ENCODE results near the gene LIPA. TPM values are rescaled to one million over a fixed set of nuclear protein-coding genes. Genes with fewer than 3 reads are reported as not detected.

The LIPA gene
- total and polyA plus RNA-seq, 2 of the 4 experiments (the other 2 are of a cell fraction): 23.1 to 31.9 TPM

DNA sequence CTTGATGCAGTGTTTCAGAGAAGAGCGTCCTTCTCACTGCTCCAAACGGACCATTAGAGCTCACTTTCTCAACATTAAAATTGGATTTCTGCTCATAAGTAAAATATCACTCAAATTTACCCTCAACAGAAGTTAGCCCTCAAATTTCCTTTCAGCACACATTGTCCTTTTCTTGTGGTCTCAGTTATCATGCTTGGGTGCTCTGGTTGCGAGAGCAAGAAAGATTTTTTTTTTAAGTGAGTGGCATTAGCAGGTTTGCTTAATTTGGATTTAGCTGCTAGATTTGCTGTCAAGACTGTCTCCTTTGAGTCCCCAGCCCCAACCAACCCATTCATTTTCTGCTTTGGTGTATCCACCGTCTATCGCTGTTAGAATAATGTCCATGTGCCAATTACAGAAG, 41.9 kb downstream of the LIPA start:
- no peak overlapping the region for H3K9ac ChIP-seq (ENCODE audit: low read depth, low read length)
- no peak overlapping the region for H2BK120ac ChIP-seq (ENCODE audit: low read depth, low read length)
- no peak for DNase-seq
- TF ChIP-seq FOS (IDR thresholded peaks at IDR 0.05; ENCODE audit: low read depth, low read length): no peak
- TF ChIP-seq RAD21 (IDR thresholded peaks at IDR 0.05; ENCODE audit: low read length): no peak
- TF ChIP-seq MAZ (IDR thresholded peaks at IDR 0.05; ENCODE audit: borderline replicate concordance, low read depth, low read length): no peak
- TF ChIP-seq, protein P1, sequence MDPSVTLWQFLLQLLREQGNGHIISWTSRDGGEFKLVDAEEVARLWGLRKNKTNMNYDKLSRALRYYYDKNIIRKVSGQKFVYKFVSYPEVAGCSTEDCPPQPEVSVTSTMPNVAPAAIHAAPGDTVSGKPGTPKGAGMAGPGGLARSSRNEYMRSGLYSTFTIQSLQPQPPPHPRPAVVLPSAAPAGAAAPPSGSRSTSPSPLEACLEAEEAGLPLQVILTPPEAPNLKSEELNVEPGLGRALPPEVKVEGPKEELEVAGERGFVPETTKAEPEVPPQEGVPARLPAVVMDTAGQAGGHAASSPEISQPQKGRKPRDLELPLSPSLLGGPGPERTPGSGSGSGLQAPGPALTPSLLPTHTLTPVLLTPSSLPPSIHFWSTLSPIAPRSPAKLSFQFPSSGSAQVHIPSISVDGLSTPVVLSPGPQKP (IDR thresholded peaks at IDR 0.05; ENCODE audit: borderline replicate concordance, low read depth, low read length): no peak
- no peak for TF ChIP-seq MAFK (IDR thresholded peaks at IDR 0.05; ENCODE audit: low read depth, low read length)
- no peak overlapping the region for H3K56ac ChIP-seq (ENCODE audit: extremely low read depth, insufficient read depth, low read length)
- no peak overlapping the region for H3K18ac ChIP-seq (ENCODE audit: low read depth, low read length)
- H3K4me2 ChIP-seq (ENCODE audit: low read depth, low read length): no peak overlapping the region
- no peak overlapping the region for H3K27ac ChIP-seq (ENCODE audit: insufficient read depth, low read length)
- peaks cover 10% of the 10 kb centered on the region; the same call in 1 of the 2 replicates for H3K4me1 ChIP-seq (ENCODE audit: control insufficient read depth, insufficient read depth, low read length)
- peaks cover 5% of the 10 kb centered on the region; the same call in 1 of the 2 replicates for H3K9me1 ChIP-seq (ENCODE audit: insufficient read depth, low read length)
- H3K4ac ChIP-seq (ENCODE audit: low read depth, low read length): no peak overlapping the region
- no peak overlapping the region for H3K14ac ChIP-seq (replicated peaks; ENCODE audit: low read depth, low read length)
- CTCF ChIA-PET: no interaction called here
- H3K4me3 ChIP-seq (ENCODE audit: insufficient read depth, low read depth, low read length): no peak overlapping the region
- H4K91ac ChIP-seq (ENCODE audit: insufficient read depth, low read depth, low read length): no peak overlapping the region
- 100% methylated on average over 1 of the region's 5 CpGs; no CpG with 5 or more reads in 1 of the 2 experiments for WGBS, 2 experiments (ENCODE audit: extremely low coverage in 2 of 2, insufficient read length in 1 of 2)
- no peak overlapping the region for H2AFZ ChIP-seq (replicated peaks; ENCODE audit: low read length, poor library complexity)
- POLR2A ChIA-PET (ENCODE audit: unreplicated experiment): no interaction called here
- in situ Hi-C loops (cut with MboI; ENCODE audit: low sequenced_read_pairs): loop anchor here (5.0 kb wide), 2 partner anchors 177 to 267 kb away; no protein-coding TSS in a partner anchor
- dilution Hi-C loops (cut with HindIII; ENCODE audit: low sequenced_read_pairs, unreplicated experiment): loop anchor here (25.0 kb wide), 1 partner anchor 197 kb away; no protein-coding TSS in a partner anchor
- ATAC-seq (ENCODE audit: low read depth): no peak
- no peak overlapping the region for H4K5ac ChIP-seq (ENCODE audit: low read depth, low read length)
- intact Hi-C loops (cut with micrococcal nuclease): no loop called here
- no TSS peak for BruUV-seq (replicated peaks)
- H2AK9ac ChIP-seq (replicated peaks; ENCODE audit: low read depth, low read length, poor library complexity): no peak overlapping the region
- no peak overlapping the region for H3K23ac ChIP-seq (ENCODE audit: low read depth, low read length)
- H3K9me3 ChIP-seq (ENCODE audit: control insufficient read depth, insufficient read depth, low read length): no peaks in the 10 kb centered on the region
- peaks cover 8% of the 10 kb centered on the region for H3K27me3 ChIP-seq (ENCODE audit: control insufficient read depth, insufficient read depth, low read length)
- no peaks in the 10 kb centered on the region for H4K20me1 ChIP-seq (ENCODE audit: insufficient read depth, low read length)
- H2BK20ac ChIP-seq (ENCODE audit: low read depth, low read length): no peak overlapping the region
- H2BK5ac ChIP-seq (ENCODE audit: low read depth, low read length, poor library complexity, severe bottlenecking): no peak overlapping the region
- no peak overlapping the region for H2BK15ac ChIP-seq (ENCODE audit: low read depth, low read length)
- H3K79me1 ChIP-seq (ENCODE audit: low read depth in 1 of 2, low read length in 2 of 2): no peaks in the 10 kb centered on the region
- no peaks in the 10 kb centered on the region; the same call in 1 of the 2 replicates for H3K36me3 ChIP-seq (ENCODE audit: control insufficient read depth, insufficient read depth, low read length)
- H2AK5ac ChIP-seq (ENCODE audit: low read depth, low read length): no peak overlapping the region
- H4K8ac ChIP-seq (ENCODE audit: low read depth in 2 of 2, low read length in 2 of 2): no peak overlapping the region

Measured in IMR-90 (cell line).